IPS-18a (cell line): ENCODE results near the gene DNAJA4.

Experiments used
- H3K27ac ChIP-seq: one replicate; pipeline ENCODE4 v1.5.1; 2013; ENCODE audit warnings: low read length
- H3K27me3 ChIP-seq: one replicate; pipeline ENCODE4 v1.6.1; 2013; ENCODE audit warnings: mild to moderate bottlenecking, low read length; ENCODE audit not compliant: control insufficient read depth, insufficient read depth
- H3K36me3 ChIP-seq: one replicate; pipeline ENCODE4 v1.6.1; 2013; ENCODE audit warnings: low read depth, low read length; ENCODE audit not compliant: control insufficient read depth
- H3K4me1 ChIP-seq: one replicate; pipeline ENCODE4 v1.6.1; 2013; ENCODE audit warnings: low read depth, low read length; ENCODE audit not compliant: control insufficient read depth
- H3K4me3 ChIP-seq: one replicate; pipeline ENCODE4 v1.5.1; 2013; ENCODE audit warnings: low read length
- H3K9ac ChIP-seq: one replicate; pipeline ENCODE4 v1.6.1; 2013; ENCODE audit warnings: mild to moderate bottlenecking, low read length, moderate library complexity
- H3K9me3 ChIP-seq: one replicate; pipeline ENCODE4 v1.6.1; 2013; ENCODE audit warnings: low read depth, low read length; ENCODE audit not compliant: control insufficient read depth

The DNAJA4 gene

GRCh38 chr15:78265137-78265460 is 737 bp downstream of the DNAJA4 start:
- no peak overlapping the region for H3K27ac ChIP-seq
- no peaks in the 10 kb centered on the region for H3K9me3 ChIP-seq
- H3K36me3 ChIP-seq = no peaks in the 10 kb centered on the region
- H3K9ac ChIP-seq = no peak overlapping the region
- no peaks in the 10 kb centered on the region for H3K27me3 ChIP-seq
- H3K4me1 ChIP-seq = no peaks in the 10 kb centered on the region
- H3K4me3 ChIP-seq = no peak overlapping the region

DNA sequence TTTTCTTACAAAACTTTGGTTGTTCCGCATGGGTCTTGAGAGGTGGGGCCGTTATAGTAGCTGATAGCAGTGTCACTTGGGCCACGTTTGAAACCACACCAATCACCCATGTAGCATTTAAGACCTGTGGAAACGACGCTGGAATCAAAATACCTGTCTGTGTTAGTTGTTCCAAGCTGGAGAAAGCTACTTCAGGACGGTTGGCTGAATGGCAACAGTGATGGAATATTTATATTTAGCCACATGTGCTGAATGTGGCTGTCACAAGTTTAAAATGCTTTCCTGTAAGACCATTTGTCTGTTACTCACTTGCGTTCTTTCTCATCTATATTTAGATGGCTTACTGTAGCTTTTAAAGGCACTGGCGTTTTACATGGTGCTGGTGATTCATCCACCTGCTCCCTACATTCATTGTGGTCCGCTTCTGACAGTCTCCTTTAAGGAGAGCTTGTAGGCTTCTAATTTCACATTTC is 1.4 kb downstream of the DNAJA4 start:
- Histone ChIP-seq H3K4me3 (no peak overlapping the region), H3K9ac (no peak overlapping the region), H3K36me3 (no peaks in the 10 kb centered on the region), H3K9me3 (no peaks in the 10 kb centered on the region), H3K4me1 (no peaks in the 10 kb centered on the region), H3K27ac (no peak overlapping the region), H3K27me3 (no peaks in the 10 kb centered on the region)

GRCh38 chr15:78266229-78266628 is 1.9 kb downstream of the DNAJA4 start:
- H3K4me3 ChIP-seq = no peak overlapping the region
- H3K4me1 ChIP-seq = no peaks in the 10 kb centered on the region
- H3K27me3 ChIP-seq = no peaks in the 10 kb centered on the region
- no peak overlapping the region for H3K27ac ChIP-seq
- H3K36me3 ChIP-seq = no peaks in the 10 kb centered on the region
- no peak overlapping the region for H3K9ac ChIP-seq
- H3K9me3 ChIP-seq = no peaks in the 10 kb centered on the region

- Histone ChIP-seq H3K36me3 (no peaks in the 10 kb centered on the region), H3K9me3 (no peaks in the 10 kb centered on the region), H3K4me3 (no peak overlapping the region)
These were observed 2.4 kb downstream of the DNAJA4 start for GRCh38 chr15:78266806-78267205.

DNA sequence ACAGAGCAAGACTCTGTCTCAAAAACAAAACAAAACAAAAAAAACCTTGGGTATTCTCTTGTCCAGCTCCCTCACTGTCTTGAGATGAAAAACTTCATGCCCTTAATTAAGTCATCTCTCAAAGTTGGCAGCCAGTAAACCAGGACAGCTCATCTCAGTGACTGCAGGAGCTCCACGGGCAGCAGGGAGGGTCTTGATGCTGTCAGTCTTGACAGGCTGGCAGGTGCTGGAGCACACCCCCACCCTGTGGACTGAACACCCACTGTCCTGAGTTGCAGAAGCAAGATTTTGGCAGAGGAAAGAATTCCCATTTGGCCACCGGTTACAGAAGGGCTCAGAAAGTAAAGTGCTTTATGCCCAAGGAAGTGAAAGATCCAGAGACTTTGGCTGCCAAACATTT is 8.0 kb downstream of the DNAJA4 start:
- H3K27me3 ChIP-seq = no peaks in the 10 kb centered on the region
- H3K4me1 ChIP-seq = no peaks in the 10 kb centered on the region
- H3K4me3 ChIP-seq = no peak overlapping the region
- no peaks in the 10 kb centered on the region for H3K36me3 ChIP-seq
- no peaks in the 10 kb centered on the region for H3K9me3 ChIP-seq
- no peak overlapping the region for H3K27ac ChIP-seq
- H3K9ac ChIP-seq = no peak overlapping the region

More at GRCh38 chr15:78266806-78267205, 2.4 kb downstream of the DNAJA4 start:
- no peaks in the 10 kb centered on the region for H3K27me3 ChIP-seq
- no peaks in the 10 kb centered on the region for H3K4me1 ChIP-seq
- H3K9ac ChIP-seq = no peak overlapping the region
- no peak overlapping the region for H3K27ac ChIP-seq

GRCh38 chr15:78272776-78273175 is 8.4 kb downstream of the DNAJA4 start:
- Histone ChIP-seq H3K4me3 (no peak overlapping the region), H3K9ac (no peak overlapping the region), H3K9me3 (no peaks in the 10 kb centered on the region), H3K27me3 (no peaks in the 10 kb centered on the region), H3K27ac (no peak overlapping the region), H3K4me1 (no peaks in the 10 kb centered on the region), H3K36me3 (no peaks in the 10 kb centered on the region)

- no peak overlapping the region for H3K4me3 ChIP-seq
- H3K9me3 ChIP-seq = no peaks in the 10 kb centered on the region
- no peaks in the 10 kb centered on the region for H3K27me3 ChIP-seq
- H3K27ac ChIP-seq = no peak overlapping the region
- no peak overlapping the region for H3K9ac ChIP-seq
- H3K36me3 ChIP-seq = no peaks in the 10 kb centered on the region
- no peaks in the 10 kb centered on the region for H3K4me1 ChIP-seq
These were observed 10.6 kb downstream of the DNAJA4 start for GRCh38 chr15:78274994-78275393.

- Histone ChIP-seq H3K36me3 (no peaks in the 10 kb centered on the region), H3K27me3 (no peaks in the 10 kb centered on the region), H3K4me1 (no peaks in the 10 kb centered on the region), H3K4me3 (no peak overlapping the region), H3K9ac (no peak overlapping the region), H3K9me3 (no peaks in the 10 kb centered on the region), H3K27ac (no peak overlapping the region)
These were observed 11.9 kb downstream of the DNAJA4 start for GRCh38 chr15:78276064-78276943.

GRCh38 chr15:78280319-78281072 is 16.1 kb downstream of the DNAJA4 start:
- H3K27ac ChIP-seq = no peak overlapping the region
- no peak overlapping the region for H3K9ac ChIP-seq
- no peaks in the 10 kb centered on the region for H3K27me3 ChIP-seq
- H3K4me3 ChIP-seq = no peak overlapping the region
- no peaks in the 10 kb centered on the region for H3K4me1 ChIP-seq
- peaks cover 4% of the 10 kb centered on the region for H3K36me3 ChIP-seq
- no peaks in the 10 kb centered on the region for H3K9me3 ChIP-seq

GRCh38 chr15:78282324-78282723 is 18.0 kb downstream of the DNAJA4 start:
- H3K9me3 ChIP-seq = no peaks in the 10 kb centered on the region
- no peaks in the 10 kb centered on the region for H3K4me1 ChIP-seq
- H3K27me3 ChIP-seq = no peaks in the 10 kb centered on the region
- H3K4me3 ChIP-seq = no peak overlapping the region
- H3K27ac ChIP-seq = no peak overlapping the region
- no peak overlapping the region for H3K9ac ChIP-seq
- H3K36me3 ChIP-seq = peaks cover 15% of the 10 kb centered on the region

DNA sequence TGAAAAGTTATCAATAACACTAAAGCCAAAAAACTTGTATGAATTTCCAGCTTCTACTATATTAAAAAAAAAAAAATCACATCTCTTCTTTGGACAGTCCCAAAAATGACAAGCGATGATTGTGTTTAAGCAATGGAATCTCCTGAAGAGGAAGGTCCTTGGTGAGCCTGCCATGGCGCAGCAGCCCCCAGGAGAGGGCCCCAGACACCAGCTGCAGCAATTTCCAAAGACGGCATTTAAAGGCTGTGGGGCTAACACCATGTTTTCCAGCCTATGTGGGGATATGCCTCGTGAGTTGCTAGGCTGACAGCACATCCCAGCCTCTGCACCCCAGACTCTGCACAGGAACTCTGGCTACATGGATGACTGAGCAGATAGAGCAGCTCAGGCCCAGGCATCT is 20.4 kb downstream of the DNAJA4 start:
- Histone ChIP-seq H3K4me3 (no peak overlapping the region), H3K9ac (no peak overlapping the region), H3K4me1 (no peaks in the 10 kb centered on the region), H3K27ac (no peak overlapping the region), H3K36me3 (peaks cover 24% of the 10 kb centered on the region), H3K9me3 (no peaks in the 10 kb centered on the region), H3K27me3 (no peaks in the 10 kb centered on the region)
